PC-3 (cell line): ENCODE results near the gene TUSC2. TPM values are rescaled to one million over a fixed set of nuclear protein-coding genes. Genes with fewer than 3 reads are reported as not detected.

Experiments used
- ATAC-seq: fragments of 200-7000 bp; cut with Tn5 transposase; 2 replicates; pipeline ENCODE4 v1.9.1; 2020; ENCODE audit warnings: mild to moderate bottlenecking, moderate library complexity
- BruUV-seq: library from RNA; stranded (reverse); fragments of 400-500 nt; replicated peaks from 2 replicates; lab custom pipeline; 2021; lab: Mats Ljungman, UMichigan
- CTCF ChIA-PET: fragments of 300-600 bp; sonication (Branson Sonifier 250); formaldehyde crosslinking; loops from one replicate; lab custom pipeline; 2022; ENCODE audit warnings: antibody characterized with exemption; lab: Charles Lee
- POLR2A ChIA-PET: fragments of 300-600 bp; sonication (Branson Sonifier 250); formaldehyde crosslinking; loops from one replicate; lab custom pipeline; 2022; ENCODE audit warnings: antibody characterized with exemption; ENCODE audit not compliant: unreplicated experiment; lab: Charles Lee
- DNase-seq: peaks from one replicate; pipeline ENCODE4 v3.0.0-alpha.2; 2015
- H2AFZ ChIP-seq: fragments of 300-600 bp; sonication (generic); 2 replicates; pipeline ENCODE4 v1.6.0; 2016; ENCODE audit warnings: antibody characterized with exemption, low read length
- H3F3A ChIP-seq: fragments of 300-600 bp; sonication (generic); one replicate; pipeline ENCODE4 v1.6.0; 2017; ENCODE audit warnings: antibody characterized with exemption, low read length, control low read depth, mild to moderate bottlenecking; ENCODE audit not compliant: unreplicated experiment
- H3K27ac ChIP-seq: fragments of 300-600 bp; sonication (generic); 2 replicates; pipeline ENCODE4 v1.5.1; 2016; ENCODE audit warnings: mild to moderate bottlenecking, low read length
- H3K27me3 ChIP-seq: fragments of 300-600 bp; sonication (generic); 2 replicates; pipeline ENCODE4 v1.6.1; 2016; ENCODE audit warnings: low read length, mixed read lengths
- H3K36me3 ChIP-seq: fragments of 300-600 bp; sonication (generic); 2 replicates; pipeline ENCODE4 v1.6.1; 2016; ENCODE audit warnings: low read depth, mixed run types, low read length, mixed read lengths
- H3K4me1 ChIP-seq: fragments of 300-600 bp; sonication (generic); 2 replicates; pipeline ENCODE4 v1.5.1; 2016; ENCODE audit warnings: low read length; ENCODE audit not compliant: insufficient read depth
- H3K4me2 ChIP-seq: fragments of 300-600 bp; sonication (generic); 2 replicates; pipeline ENCODE4 v1.6.0; 2016; ENCODE audit warnings: low read length
- H3K4me3 ChIP-seq: fragments of 300-600 bp; sonication (generic); 2 replicates; pipeline ENCODE4 v1.5.1; 2016; ENCODE audit warnings: mild to moderate bottlenecking, low read length, mixed read lengths
- H3K79me2 ChIP-seq: fragments of 300-600 bp; sonication (generic); 2 replicates; pipeline ENCODE4 v1.6.1; 2017; ENCODE audit warnings: low read length, mixed read lengths
- H3K9ac ChIP-seq: fragments of 300-600 bp; sonication (generic); 2 replicates; pipeline ENCODE4 v1.6.0; 2016; ENCODE audit warnings: mild to moderate bottlenecking, low read length
- H3K9me2 ChIP-seq: fragments of 300-600 bp; sonication (generic); replicated peaks from 2 replicates; pipeline ENCODE4 v1.6.1; 2016; ENCODE audit warnings: mixed run types, low read length, mixed read lengths
- H3K9me3 ChIP-seq: fragments of 300-600 bp; sonication (generic); 2 replicates; pipeline ENCODE4 v1.6.1; 2016; ENCODE audit warnings: low read length, mixed read lengths
- H4K20me1 ChIP-seq: fragments of 300-600 bp; sonication (generic); 2 replicates; pipeline ENCODE4 v1.6.1; 2016; ENCODE audit warnings: low read length, mixed read lengths
- EZH2 ChIP-seq: fragments of 300-600 bp; sonication (generic); IDR thresholded peaks from one replicate; pipeline ENCODE4 v1.6.1; 2017; ENCODE audit warnings: antibody characterized with exemption, mild to moderate bottlenecking, low read length; ENCODE audit not compliant: unreplicated experiment
- EZH2phosphoT487 ChIP-seq: fragments of 300-600 bp; sonication (generic); IDR thresholded peaks from 2 replicates; pipeline ENCODE4 v1.6.1; 2018; ENCODE audit warnings: mild to moderate bottlenecking, antibody characterized with exemption, low read length, borderline replicate concordance
- intact Hi-C: fragments of 100-400 bp; cut with micrococcal nuclease; formaldehyde crosslinking; loops from 2 replicates; pipeline ENCODE4 v1.9.0; 2023
- total RNA-seq: library from RNA; depleted of rRNA; stranded (reverse); fragments of >200 nt; gene quantifications from 2 replicates; pipeline ENCODE4 v1.2.3, GENCODE V29; 2014
- TF ChIP-seq, protein P1 (sequence below): fragments of 300-600 bp; sonication (generic); conservative IDR thresholded peaks from 2 replicates; pipeline ENCODE4 v1.5.1; 2017; ENCODE audit warnings: antibody characterized with exemption, low read depth, mild to moderate bottlenecking, low read length

TUSC2 gene
- total RNA-seq, 1 experiment from 2014 or later = 143 TPM

DNA sequence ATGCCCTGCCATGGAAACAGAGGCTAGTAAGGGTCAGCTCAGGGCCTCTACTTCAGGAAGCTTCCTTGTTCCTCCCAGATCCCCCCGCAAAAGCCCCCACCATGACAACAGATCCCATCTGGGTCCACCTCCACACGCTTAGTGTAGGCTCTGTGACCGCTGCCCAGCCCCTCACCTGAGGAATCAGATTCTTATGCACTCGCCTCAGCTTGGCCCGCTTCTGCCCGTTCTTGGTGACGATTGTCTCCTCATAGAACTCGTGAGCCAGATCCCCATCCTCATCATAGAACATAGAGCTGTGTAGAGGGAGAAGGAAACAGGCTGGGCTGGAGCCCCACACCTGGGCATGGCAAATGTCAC is 1.9 kb downstream of the TUSC2 start:
- ChIA-PET CTCF (no interaction called here), POLR2A (no interaction called here)
- Histone ChIP-seq H2AFZ (no peak overlapping the region), H4K20me1 (no peaks in the 10 kb centered on the region), H3K27ac (no peak overlapping the region), H3K36me3 (peaks cover 15% of the 10 kb centered on the region; the same call in 1 of the 2 replicates), H3K79me2 (peaks cover 19% of the 10 kb centered on the region), H3F3A (no peaks in the 10 kb centered on the region), H3K27me3 (no peaks in the 10 kb centered on the region), H3K9me2 (no peaks in the 10 kb centered on the region), H3K9me3 (no peaks in the 10 kb centered on the region), H3K4me3 (no peak overlapping the region), H3K9ac (no peak overlapping the region), H3K4me2 (no peak overlapping the region), H3K4me1 (peaks cover 10% of the 10 kb centered on the region; the same call in 1 of the 2 replicates)
- ATAC-seq = no peak
- TF ChIP-seq EZH2phosphoT487 (no peak), EZH2 (no peak)
- TF ChIP-seq, protein P1, sequence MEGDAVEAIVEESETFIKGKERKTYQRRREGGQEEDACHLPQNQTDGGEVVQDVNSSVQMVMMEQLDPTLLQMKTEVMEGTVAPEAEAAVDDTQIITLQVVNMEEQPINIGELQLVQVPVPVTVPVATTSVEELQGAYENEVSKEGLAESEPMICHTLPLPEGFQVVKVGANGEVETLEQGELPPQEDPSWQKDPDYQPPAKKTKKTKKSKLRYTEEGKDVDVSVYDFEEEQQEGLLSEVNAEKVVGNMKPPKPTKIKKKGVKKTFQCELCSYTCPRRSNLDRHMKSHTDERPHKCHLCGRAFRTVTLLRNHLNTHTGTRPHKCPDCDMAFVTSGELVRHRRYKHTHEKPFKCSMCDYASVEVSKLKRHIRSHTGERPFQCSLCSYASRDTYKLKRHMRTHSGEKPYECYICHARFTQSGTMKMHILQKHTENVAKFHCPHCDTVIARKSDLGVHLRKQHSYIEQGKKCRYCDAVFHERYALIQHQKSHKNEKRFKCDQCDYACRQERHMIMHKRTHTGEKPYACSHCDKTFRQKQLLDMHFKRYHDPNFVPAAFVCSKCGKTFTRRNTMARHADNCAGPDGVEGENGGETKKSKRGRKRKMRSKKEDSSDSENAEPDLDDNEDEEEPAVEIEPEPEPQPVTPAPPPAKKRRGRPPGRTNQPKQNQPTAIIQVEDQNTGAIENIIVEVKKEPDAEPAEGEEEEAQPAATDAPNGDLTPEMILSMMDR = no peak
- BruUV-seq = no TSS peak
- DNase-seq = no peak
- intact Hi-C loops = no loop called here

DNA sequence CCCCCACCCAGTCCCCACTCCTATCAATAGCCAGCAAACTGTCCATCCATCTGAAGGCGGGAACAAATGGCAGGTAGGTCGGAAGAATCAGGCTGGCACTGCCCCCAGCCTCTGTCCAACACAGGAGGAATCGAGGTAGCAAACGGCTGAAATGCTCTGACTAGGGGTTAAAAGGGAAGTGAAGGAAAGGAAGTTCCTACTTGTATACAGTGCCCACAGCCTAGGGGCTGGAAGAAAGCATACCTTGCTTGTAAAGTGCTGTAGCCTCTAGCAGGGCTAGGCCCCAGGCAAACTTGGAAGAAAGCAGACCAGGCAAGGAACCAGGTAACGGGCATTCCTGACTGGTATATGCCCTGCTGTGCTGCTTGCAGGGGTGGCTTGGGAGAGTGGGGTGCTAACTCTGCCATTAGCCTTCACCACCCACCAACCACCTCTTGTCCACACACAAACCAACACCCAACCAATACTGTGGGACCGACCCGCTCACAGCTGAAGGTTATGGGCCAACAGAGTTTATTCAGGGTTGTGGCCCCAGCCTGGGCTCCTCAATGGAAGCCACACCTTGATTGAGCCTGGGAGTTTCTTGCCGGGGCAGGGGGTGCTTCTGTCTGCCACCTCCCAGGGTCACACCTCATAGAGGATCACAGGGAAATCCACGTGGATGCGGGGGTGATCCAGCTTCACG is 2.4 kb downstream of the TUSC2 start:
- no peaks in the 10 kb centered on the region for H3F3A ChIP-seq
- no peak overlapping the region for H3K9ac ChIP-seq
- intact Hi-C loops = no loop called here
- H3K4me3 ChIP-seq = no peak overlapping the region
- H3K79me2 ChIP-seq = peaks cover 22% of the 10 kb centered on the region
- TF ChIP-seq EZH2phosphoT487 (no peak), EZH2 (no peak)
- TF ChIP-seq, protein P1 = no peak
- H3K36me3 ChIP-seq = peaks cover 10% of the 10 kb centered on the region; the same call in 1 of the 2 replicates
- no peak for DNase-seq
- no peak overlapping the region for H3K27ac ChIP-seq
- no peaks in the 10 kb centered on the region for H3K9me3 ChIP-seq
- POLR2A ChIA-PET = interaction anchor here (0.6 kb wide), 1 partner anchor 90 kb away, joined by 5 read pairs; no protein-coding TSS in a partner anchor
- H3K4me1 ChIP-seq = peaks cover 10% of the 10 kb centered on the region; the same call in 1 of the 2 replicates
- no peak for ATAC-seq
- H3K27me3 ChIP-seq = no peaks in the 10 kb centered on the region
- no peaks in the 10 kb centered on the region for H4K20me1 ChIP-seq
- H2AFZ ChIP-seq = no peak overlapping the region
- BruUV-seq = no TSS peak
- CTCF ChIA-PET = interaction anchor here (0.6 kb wide), 1 partner anchor 12 kb away, joined by 3 read pairs; no protein-coding TSS in a partner anchor
- H3K4me2 ChIP-seq = no peak overlapping the region
- no peaks in the 10 kb centered on the region for H3K9me2 ChIP-seq

DNA sequence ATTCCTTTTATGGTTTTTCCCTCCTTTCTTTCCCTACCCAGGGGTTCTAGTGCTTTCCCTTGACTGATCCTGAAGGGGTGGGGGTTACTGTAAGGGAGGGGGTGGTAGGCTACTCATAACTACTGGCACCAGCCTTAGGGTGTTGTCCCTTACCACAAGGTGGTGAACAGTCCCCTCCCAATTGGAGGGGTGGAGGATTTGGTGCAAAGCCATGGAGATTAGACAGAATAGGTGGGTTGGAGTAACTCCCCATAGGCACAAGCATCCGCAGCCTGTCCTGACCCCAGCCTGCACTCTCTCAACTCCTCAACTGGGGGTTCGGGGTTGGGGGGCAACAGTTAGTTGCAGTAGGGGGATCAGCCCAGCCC is 2.9 kb downstream of the TUSC2 start:
- no peak for DNase-seq
- no peaks in the 10 kb centered on the region for H3K9me3 ChIP-seq
- H3K9me2 ChIP-seq = no peaks in the 10 kb centered on the region
- no TSS peak for BruUV-seq
- ATAC-seq = no peak
- TF ChIP-seq, protein P1 = no peak
- TF ChIP-seq EZH2 = no peak
- no peak for TF ChIP-seq EZH2phosphoT487
- H3K4me3 ChIP-seq = no peak overlapping the region
- ChIA-PET CTCF (interaction anchor here (0.6 to 1.0 kb wide), 3 partner anchors 12 to 1673 kb away, joined by 3 to 4 read pairs (median 3); partner anchors contain the start of gene IFRD2), POLR2A (interaction anchor here (0.6 kb wide), 1 partner anchor 90 kb away, joined by 5 read pairs; no protein-coding TSS in a partner anchor)
- intact Hi-C loops = no loop called here
- peaks cover 5% of the 10 kb centered on the region; the same call in 1 of the 2 replicates for H3K36me3 ChIP-seq
- H3K9ac ChIP-seq = no peak overlapping the region
- no peak overlapping the region for H3K27ac ChIP-seq
- H3K4me1 ChIP-seq = peaks cover 15% of the 10 kb centered on the region; the same call in 1 of the 2 replicates
- H3K27me3 ChIP-seq = no peaks in the 10 kb centered on the region
- H3F3A ChIP-seq = no peaks in the 10 kb centered on the region
- H4K20me1 ChIP-seq = no peaks in the 10 kb centered on the region
- no peak overlapping the region for H2AFZ ChIP-seq
- no peak overlapping the region for H3K4me2 ChIP-seq
- H3K79me2 ChIP-seq = peaks cover 28% of the 10 kb centered on the region
